ENCODE data around the gene CTU1.

The CTU1 gene

GRCh38 chr19:51102991-51103390 lies 5.2 kb downstream of the CTU1 start:
- DNase-seq = no peak

- DNase-seq = no peak
Observed at GRCh38 chr19:51101171-51101865, 6.9 kb downstream of the CTU1 start.

GRCh38 chr19:51100601-51101000 lies 7.6 kb downstream of the CTU1 start:
- no peak for DNase-seq

GRCh38 chr19:51099047-51099382 lies 9.2 kb downstream of the CTU1 start:
- no peak for DNase-seq

GRCh38 chr19:51098365-51099046 lies 9.7 kb downstream of the CTU1 start:
- no peak for DNase-seq

- no peak for DNase-seq
Observed at GRCh38 chr19:51097796-51098195, 10.4 kb downstream of the CTU1 start.

GRCh38 chr19:51097166-51097738 lies 11.0 kb downstream of the CTU1 start:
- DNase-seq = no peak

GRCh38 chr19:51096473-51097165 lies 11.6 kb downstream of the CTU1 start:
- DNase-seq = no peak

GRCh38 chr19:51094696-51095279 lies 13.4 kb downstream of the CTU1 start:
- no peak for DNase-seq

- no peak for DNase-seq
Observed at GRCh38 chr19:51093510-51094345, 14.5 kb downstream of the CTU1 start.

GRCh38 chr19:51093101-51093500 lies 15.1 kb downstream of the CTU1 start:
- no peak for DNase-seq

- no peak for DNase-seq
Observed at GRCh38 chr19:51091895-51092873, 16.0 kb downstream of the CTU1 start.

GRCh38 chr19:51091126-51091525 lies 17.1 kb downstream of the CTU1 start:
- DNase-seq = no peak

- DNase-seq = no peak
Observed at GRCh38 chr19:51090471-51090870, 17.7 kb downstream of the CTU1 start.

- DNase-seq = no peak
Observed at GRCh38 chr19:51089786-51090185, 18.4 kb downstream of the CTU1 start.

GRCh38 chr19:51086153-51086850 lies 21.9 kb downstream of the CTU1 start:
- DNase-seq = no peak

GRCh38 chr19:51084505-51084904 lies 23.7 kb downstream of the CTU1 start:
- no peak for DNase-seq

GRCh38 chr19:51083783-51084182 lies 24.4 kb downstream of the CTU1 start:
- DNase-seq = no peak

GRCh38 chr19:51083181-51083580 lies 25.0 kb downstream of the CTU1 start:
- DNase-seq = no peak

GRCh38 chr19:51082611-51083010 lies 25.6 kb downstream of the CTU1 start, which contains the start of gene KLK14:
TSS of gene KLK14 (minus strand) at chr19:51082887. CDS start at chr19:51082614, 273 bp downstream.
- no peak for DNase-seq

All from DMS 273 treated with DMSO at 0.1 percent for 48 hours (cell line).